Gastroesophageal sphincter (tissue), 3 donors: ENCODE measurements around the gene MEMO1.

Experiments used
- CTCF ChIP-seq, 4 experiments: fragments of 200-600 bp in 2 of 4; fragments of 450-650 bp in 2 of 4; sonication (generic) in 1 of 4; IDR thresholded peaks; one replicate each; pipeline ENCODE4 v1.5.1; 2017 to 2019; ENCODE audit warnings: antibody characterized with exemption in 4 of 4, mild to moderate bottlenecking in 2 of 4, moderate library complexity in 2 of 4
- EP300 ChIP-seq: sonication (generic); formaldehyde crosslinking; IDR thresholded peaks from one replicate; pipeline ENCODE4 v1.6.1; 2017; ENCODE audit warnings: antibody characterized with exemption, mild to moderate bottlenecking
- POLR2A ChIP-seq, 2 donors: fragments of 450-650 bp; IDR thresholded peaks; one replicate each; pipeline ENCODE4 v1.6.1; 2017; ENCODE audit warnings: antibody characterized with exemption in 2 of 2, mild to moderate bottlenecking in 2 of 2, moderate library complexity in 1 of 2
- POLR2AphosphoS5 ChIP-seq: sonication (generic); formaldehyde crosslinking; IDR thresholded peaks from one replicate; pipeline ENCODE4 v1.6.1; 2017; ENCODE audit warnings: antibody characterized with exemption

- TF ChIP-seq CTCF (IDR thresholded peaks at IDR 0.05) (no peak), POLR2A (IDR thresholded peaks at IDR 0.05) (no peak), POLR2AphosphoS5 (no peak), EP300 (no peak)
Observed at GRCh38 chr2:31932589-31932988, 78.2 kb downstream of the MEMO1 start.
